IMR-90 (cell line): ENCODE results near the gene LEF1. TPM values are rescaled to one million over a fixed set of nuclear protein-coding genes. Genes with fewer than 3 reads are reported as not detected.

ENCODE experiments used
- ATAC-seq: fragments of 200-7000 bp; cut with Tn5 transposase; 2 replicates; pipeline ENCODE4 v1.9.1; 2020; ENCODE audit warnings: low read depth, mild to moderate bottlenecking, moderate library complexity
- BruUV-seq: library from RNA; stranded (reverse); fragments of 400-500 nt; replicated peaks from 2 replicates; lab custom pipeline; 2021; lab: Mats Ljungman, UMichigan
- CTCF ChIA-PET: fragments of 300-600 bp; formaldehyde crosslinking; extraction: SDS; loops from one replicate; lab custom pipeline; 2021; ENCODE audit warnings: antibody characterized with exemption; lab: Yijun Ruan, JAX
- POLR2A ChIA-PET: fragments of 300-600 bp; sonication (Branson Sonifier 250); formaldehyde crosslinking; loops from one replicate; lab custom pipeline; 2022; ENCODE audit warnings: antibody characterized with exemption; ENCODE audit not compliant: unreplicated experiment; lab: Charles Lee
- DNase-seq: peaks from one replicate; pipeline ENCODE4 v3.0.0; 2013
- H2AFZ ChIP-seq: replicated peaks from 2 replicates; pipeline ENCODE3; 2013; ENCODE audit warnings: low read length, mild to moderate bottlenecking; ENCODE audit not compliant: poor library complexity
- H2AK5ac ChIP-seq: 2 replicates; pipeline ENCODE4 v1.6.1; 2013; ENCODE audit warnings: low read depth, low read length, inconsistent platforms
- H2AK9ac ChIP-seq: replicated peaks from 2 replicates; pipeline ENCODE3; 2013; ENCODE audit warnings: mild to moderate bottlenecking, low read depth, low read length, moderate library complexity; ENCODE audit not compliant: poor library complexity
- H2BK120ac ChIP-seq: 2 replicates; pipeline ENCODE4 v1.6.1; 2013; ENCODE audit warnings: low read depth, low read length, inconsistent platforms
- H2BK15ac ChIP-seq: 3 replicates; pipeline ENCODE4 v1.6.1; 2013; ENCODE audit warnings: low read depth, low read length, inconsistent platforms
- H2BK20ac ChIP-seq: 2 replicates; pipeline ENCODE4 v1.6.1; 2013; ENCODE audit warnings: low read depth, mild to moderate bottlenecking, inconsistent platforms, low read length, moderate library complexity
- H2BK5ac ChIP-seq: 2 replicates; pipeline ENCODE4 v1.6.1; 2013; ENCODE audit warnings: mild to moderate bottlenecking, low read depth, low read length, inconsistent platforms; ENCODE audit not compliant: poor library complexity, severe bottlenecking
- H3K14ac ChIP-seq: replicated peaks from 2 replicates; pipeline ENCODE4 v1.6.1; 2013; ENCODE audit warnings: low read depth, low read length, inconsistent platforms
- H3K18ac ChIP-seq: 2 replicates; pipeline ENCODE4 v1.6.1; 2013; ENCODE audit warnings: low read depth, low read length, control low read depth
- H3K23ac ChIP-seq: 2 replicates; pipeline ENCODE4 v1.6.1; 2013; ENCODE audit warnings: low read depth, low read length, inconsistent platforms
- H3K27ac ChIP-seq: 2 replicates; pipeline ENCODE4 v1.5.1; 2013; ENCODE audit warnings: mild to moderate bottlenecking, control low read depth, low read length; ENCODE audit not compliant: insufficient read depth
- H3K27me3 ChIP-seq: 2 replicates; pipeline ENCODE4 v1.6.1; 2013; ENCODE audit warnings: low read length; ENCODE audit not compliant: control insufficient read depth, insufficient read depth
- H3K36me3 ChIP-seq: 2 replicates; pipeline ENCODE4 v1.6.1; 2013; ENCODE audit warnings: low read length, mixed read lengths; ENCODE audit not compliant: control insufficient read depth, insufficient read depth
- H3K4ac ChIP-seq: 2 replicates; pipeline ENCODE4 v1.6.1; 2013; ENCODE audit warnings: low read depth, low read length, inconsistent platforms
- H3K4me1 ChIP-seq: 2 replicates; pipeline ENCODE4 v1.6.1; 2013; ENCODE audit warnings: low read length, mixed read lengths; ENCODE audit not compliant: control insufficient read depth, insufficient read depth
- H3K4me2 ChIP-seq: 2 replicates; pipeline ENCODE4 v1.6.1; 2013; ENCODE audit warnings: low read depth, mild to moderate bottlenecking, control low read depth, low read length, moderate library complexity
- H3K4me3 ChIP-seq: 2 replicates; pipeline ENCODE4 v1.5.1; 2013; ENCODE audit warnings: low read depth, mild to moderate bottlenecking, control low read depth, low read length, moderate library complexity; ENCODE audit not compliant: insufficient read depth
- H3K56ac ChIP-seq: 2 replicates; pipeline ENCODE4 v1.6.1; 2013; ENCODE audit warnings: low read length, inconsistent platforms; ENCODE audit not compliant: insufficient read depth; ENCODE audit errors: extremely low read depth
- H3K79me1 ChIP-seq, 2 experiments: 2 replicates each; pipeline ENCODE4 v1.6.1; 2013; ENCODE audit warnings: low read length in 2 of 2, inconsistent platforms in 1 of 2, low read depth in 1 of 2
- H3K9ac ChIP-seq: 2 replicates; pipeline ENCODE4 v1.6.1; 2013; ENCODE audit warnings: low read depth, low read length, control low read depth
- H3K9me1 ChIP-seq: 2 replicates; pipeline ENCODE4 v1.6.1; 2013; ENCODE audit warnings: low read length, inconsistent platforms; ENCODE audit not compliant: insufficient read depth
- H3K9me3 ChIP-seq: 2 replicates; pipeline ENCODE4 v1.6.1; 2013; ENCODE audit warnings: low read length; ENCODE audit not compliant: control insufficient read depth, insufficient read depth
- H4K20me1 ChIP-seq: 2 replicates; pipeline ENCODE4 v1.6.1; 2013; ENCODE audit warnings: low read length, inconsistent platforms; ENCODE audit not compliant: insufficient read depth
- H4K5ac ChIP-seq: 2 replicates; pipeline ENCODE4 v1.6.1; 2013; ENCODE audit warnings: mild to moderate bottlenecking, low read depth, low read length, control low read depth
- H4K8ac ChIP-seq, 2 experiments: 2 replicates each; pipeline ENCODE4 v1.6.1; 2013; ENCODE audit warnings: low read depth in 2 of 2, low read length in 2 of 2, control low read depth in 1 of 2, inconsistent platforms in 1 of 2
- H4K91ac ChIP-seq: 2 replicates; pipeline ENCODE4 v1.6.1; 2013; ENCODE audit warnings: low read depth, low read length, inconsistent platforms; ENCODE audit not compliant: insufficient read depth
- BHLHE40 ChIP-seq: fragments of 150-350 bp; IDR thresholded peaks from 2 replicates; pipeline ENCODE4 v1.6.1; 2016; ENCODE audit warnings: mild to moderate bottlenecking, low read depth, low read length
- CEBPB ChIP-seq: IDR thresholded peaks from 2 replicates; pipeline ENCODE4 v1.6.1; 2012; ENCODE audit warnings: low read depth, low read length, improper control_type of control experiment
- CTCF ChIP-seq: conservative IDR thresholded peaks from 2 replicates; pipeline ENCODE4 v1.5.1; 2012; ENCODE audit warnings: mild to moderate bottlenecking, low read depth, low read length, improper control_type of control experiment
- ELK1 ChIP-seq: fragments of 150-350 bp; IDR thresholded peaks from 2 replicates; pipeline ENCODE4 v1.6.1; 2016; ENCODE audit warnings: low read depth, mild to moderate bottlenecking, low read length, moderate library complexity, borderline replicate concordance
- FOS ChIP-seq: fragments of 150-350 bp; IDR thresholded peaks from 2 replicates; pipeline ENCODE4 v1.6.1; 2016; ENCODE audit warnings: low read depth, low read length
- MAZ ChIP-seq: IDR thresholded peaks from 2 replicates; pipeline ENCODE4 v1.6.1; 2012; ENCODE audit warnings: low read depth, mild to moderate bottlenecking, low read length, improper control_type of control experiment, moderate library complexity, borderline replicate concordance
- NFE2L2 ChIP-seq: fragments of 150-350 bp; IDR thresholded peaks from 2 replicates; pipeline ENCODE4 v1.6.1; 2016; ENCODE audit warnings: low read depth, mild to moderate bottlenecking, low read length
- POLR2A ChIP-seq: IDR thresholded peaks from 2 replicates; pipeline ENCODE4 v1.6.1; 2012; ENCODE audit warnings: mild to moderate bottlenecking, low read depth, low read length
- RCOR1 ChIP-seq: IDR thresholded peaks from 2 replicates; pipeline ENCODE4 v1.6.1; 2012; ENCODE audit warnings: mild to moderate bottlenecking, low read length, improper control_type of control experiment; ENCODE audit not compliant: insufficient replicate concordance
- RFX5 ChIP-seq: IDR thresholded peaks from 2 replicates; pipeline ENCODE4 v1.8.0; 2012; ENCODE audit warnings: low read depth, mild to moderate bottlenecking, low read length, moderate library complexity
- USF2 ChIP-seq: fragments of 150-350 bp; IDR thresholded peaks from 2 replicates; pipeline ENCODE4 v1.6.1; 2017; ENCODE audit warnings: mild to moderate bottlenecking, antibody characterized with exemption, low read length, low read depth
- WGBS, 2 experiments: methylation state at CpG; one replicate each; pipeline versions ENCODE4 v1.1.5 to v1.1.7; 2013; ENCODE audit warnings: missing lambda C conversion rate in 2 of 2; ENCODE audit not compliant: insufficient read length in 1 of 2; ENCODE audit errors: extremely low coverage in 2 of 2; 5-methylcytosine and 5-hydroxymethylcytosine counted together
- dilution Hi-C: fragments of 300-500 bp; cut with HindIII; formaldehyde crosslinking; loops from one replicate; pipeline ENCODE4 v1.14.3; 2018; ENCODE audit warnings: low sequenced_read_pairs; ENCODE audit not compliant: unreplicated experiment
- in situ Hi-C: fragments of 300-500 bp; cut with MboI; formaldehyde crosslinking; loops from 3 replicates; pipeline ENCODE4 v1.14.3; 2019; ENCODE audit warnings: low sequenced_read_pairs, inconsistent platforms, mixed read lengths
- intact Hi-C: fragments of 100-400 bp; cut with micrococcal nuclease; formaldehyde crosslinking; loops from 2 replicates; pipeline ENCODE4 v1.10.0; 2022
- polyA plus RNA-seq, 3 experiments: library from polyadenylated mRNA; depleted of rRNA; stranded (reverse); fragments of >200 nt; gene quantifications; 2 replicates each; pipeline ENCODE4 v1.2.3, GENCODE V29; 2012; ENCODE audit warnings: low replicate concordance in 1 of 3
- total RNA-seq: library from RNA; depleted of rRNA; stranded (reverse); fragments of >200 nt; gene quantifications from 2 replicates; pipeline ENCODE4 v1.2.3, GENCODE V29; 2012

Gene LEF1
- total and polyA plus RNA-seq, 2 of the 4 experiments (the other 2 are of a cell fraction) = 1.7 to 1.8 TPM

- no peak overlapping the region for H3K9ac ChIP-seq
- CTCF ChIA-PET = interaction anchor here (0.6 to 1.0 kb wide), 2 partner anchors 93 to 386 kb away, joined by 3 to 4 read pairs; no protein-coding TSS in a partner anchor
- H2AFZ ChIP-seq = no peak overlapping the region
- no peaks in the 10 kb centered on the region for H3K9me3 ChIP-seq
- no peak overlapping the region for H3K18ac ChIP-seq
- no peak overlapping the region for H3K27ac ChIP-seq
- DNase-seq (no peak), ATAC-seq (no peak)
- H3K9me1 ChIP-seq = no peaks in the 10 kb centered on the region; the same call in 1 of the 2 replicates
- no peak overlapping the region for H3K4me3 ChIP-seq
- in situ Hi-C loops (no loop called here), intact Hi-C loops (no loop called here), dilution Hi-C loops (no loop called here)
- H3K14ac ChIP-seq = no peak overlapping the region
- H3K36me3 ChIP-seq = no peaks in the 10 kb centered on the region
- no peak overlapping the region for H2BK15ac ChIP-seq
- H2AK5ac ChIP-seq = no peak overlapping the region
- H3K23ac ChIP-seq = no peak overlapping the region
- no peak overlapping the region for H2AK9ac ChIP-seq
- no peak overlapping the region for H3K4me2 ChIP-seq
- H3K4me1 ChIP-seq = peaks cover 2% of the 10 kb centered on the region; the same call in 1 of the 2 replicates
- peaks cover 1% of the 10 kb centered on the region for H3K27me3 ChIP-seq
- BruUV-seq = no TSS peak
- H4K5ac ChIP-seq = no peak overlapping the region
- H3K56ac ChIP-seq = no peak overlapping the region
- H3K79me1 ChIP-seq = no peaks in the 10 kb centered on the region
- H4K91ac ChIP-seq = no peak overlapping the region
- POLR2A ChIA-PET = no interaction called here
- H2BK120ac ChIP-seq = no peak overlapping the region
- no peak for TF ChIP-seq RCOR1
- TF ChIP-seq RFX5 = no peak
- TF ChIP-seq POLR2A = no peak
- no peak for TF ChIP-seq MAZ
- no peak for TF ChIP-seq NFE2L2
- no peak for TF ChIP-seq FOS
- no peak for TF ChIP-seq USF2
- TF ChIP-seq CEBPB = no peak
- TF ChIP-seq ELK1 = no peak
- no peak for TF ChIP-seq BHLHE40
- TF ChIP-seq CTCF = no peak
- no peaks in the 10 kb centered on the region for H4K20me1 ChIP-seq
- H3K4ac ChIP-seq = no peak overlapping the region
- H2BK20ac ChIP-seq = no peak overlapping the region
- H4K8ac ChIP-seq = no peak overlapping the region
- WGBS, 2 experiments = no CpG with 5 or more reads among the region's 2 CpGs
- H2BK5ac ChIP-seq = no peak overlapping the region
Measured at GRCh38 chr4:108188770-108189169, 20.0 kb upstream of the LEF1 start.
